ENCODE data around the gene RPL13.
"Not testable (repeated sequence)": the region's sequence is repeated elsewhere in the genome, so short reads cannot be mapped to it uniquely, and the experiment has no call there.

RPL13 gene

DNA sequence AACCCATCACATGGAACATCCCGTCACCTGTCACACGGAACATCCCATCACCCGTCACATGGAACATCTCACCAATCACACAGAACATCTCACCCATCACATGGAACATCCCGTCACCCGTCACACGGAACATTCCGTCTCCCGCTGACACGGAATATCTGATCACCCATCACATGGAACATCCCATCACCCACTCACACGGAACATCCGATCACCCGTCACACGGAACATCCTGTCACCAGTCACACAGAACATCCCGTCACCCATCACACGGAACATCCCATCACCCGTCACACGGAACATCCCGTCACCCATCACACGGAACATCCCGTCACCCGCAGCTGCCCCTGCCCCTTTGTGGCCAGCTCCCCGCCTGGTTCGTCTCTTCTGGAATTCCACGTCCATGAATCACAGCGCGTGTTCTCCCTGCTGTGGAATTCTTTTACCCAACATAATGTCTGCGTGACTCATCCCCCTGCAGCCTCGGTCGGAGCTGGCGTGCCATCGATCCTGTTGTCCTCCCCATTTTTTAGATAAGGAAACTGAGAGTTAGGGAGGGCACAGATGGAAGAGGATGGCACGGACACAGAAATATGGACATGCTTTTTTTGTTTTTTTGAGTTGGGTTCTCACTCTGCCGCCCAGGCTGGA lies 20.7 kb downstream of the RPL13 start:
- DNase-seq: no peak

- DNase-seq: peak; percentile 26
Measured at GRCh38 chr16:89581861-89582563, 21.5 kb downstream of the RPL13 start.

- no peak for DNase-seq
Measured at GRCh38 chr16:89582614-89583196, 22.2 kb downstream of the RPL13 start.

GRCh38 chr16:89583197-89583894 lies 22.9 kb downstream of the RPL13 start:
- no peak for DNase-seq

DNA sequence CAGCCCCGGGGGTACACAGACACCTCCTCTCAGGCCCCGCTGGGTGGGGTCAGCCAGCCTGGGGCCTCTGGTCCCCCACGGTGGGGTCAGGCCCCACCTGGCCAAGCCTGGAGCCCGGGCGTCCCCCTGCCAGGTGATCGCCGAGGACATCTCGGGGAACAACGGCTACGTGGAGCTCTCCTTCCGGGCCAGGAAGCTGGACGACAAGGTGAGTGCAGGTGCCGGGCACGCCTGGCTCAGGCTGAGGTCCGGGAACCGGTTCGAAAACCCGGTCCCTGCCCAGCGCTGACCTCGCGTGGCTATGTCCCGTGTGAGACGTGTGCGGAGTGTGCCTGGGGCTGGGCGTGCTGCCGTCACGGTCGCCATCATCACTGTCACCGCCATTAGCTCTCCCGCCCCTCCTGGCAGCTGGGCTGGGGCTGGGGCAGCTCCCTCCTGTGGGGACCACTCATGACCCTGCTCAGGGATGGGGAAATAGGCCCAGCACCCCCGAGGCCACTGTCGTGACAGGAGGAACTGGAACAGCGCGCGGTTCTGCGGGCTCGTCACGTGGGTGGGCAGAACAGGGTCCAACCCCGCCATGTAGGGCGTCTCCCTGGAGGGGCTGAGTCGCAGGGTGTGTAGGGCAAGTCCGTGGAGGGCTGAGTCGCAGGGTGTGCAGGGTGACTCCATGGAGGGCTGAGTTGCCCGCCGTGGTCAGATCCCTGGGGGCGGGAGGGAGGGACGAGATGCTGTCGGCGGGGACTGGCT lies 23.6 kb downstream of the RPL13 start:
- DNase-seq: no peak

GRCh38 chr16:89584768-89585549 lies 24.5 kb downstream of the RPL13 start:
- DNase-seq: no peak

DNA sequence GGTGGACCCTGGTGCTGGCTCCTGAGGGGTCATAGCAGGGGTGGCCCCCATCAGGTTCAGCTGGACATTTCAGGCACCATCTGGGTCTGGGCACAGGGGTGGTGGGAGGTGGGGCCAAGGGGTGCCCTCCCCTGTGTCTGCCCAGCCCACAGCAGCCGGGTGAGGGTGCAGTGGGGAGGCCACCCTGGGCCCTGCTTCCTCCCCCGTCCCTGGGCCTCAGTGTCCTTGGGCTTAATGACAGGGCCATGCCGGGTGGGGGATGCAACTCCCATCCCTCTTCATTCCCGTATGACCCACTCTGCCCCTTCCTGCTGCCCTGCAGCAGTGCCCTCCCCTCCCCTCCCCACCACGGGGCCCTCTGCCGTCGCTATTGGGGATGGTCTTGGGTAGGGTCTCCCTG lies 25.7 kb downstream of the RPL13 start:
- DNase-seq: no peak

DNA sequence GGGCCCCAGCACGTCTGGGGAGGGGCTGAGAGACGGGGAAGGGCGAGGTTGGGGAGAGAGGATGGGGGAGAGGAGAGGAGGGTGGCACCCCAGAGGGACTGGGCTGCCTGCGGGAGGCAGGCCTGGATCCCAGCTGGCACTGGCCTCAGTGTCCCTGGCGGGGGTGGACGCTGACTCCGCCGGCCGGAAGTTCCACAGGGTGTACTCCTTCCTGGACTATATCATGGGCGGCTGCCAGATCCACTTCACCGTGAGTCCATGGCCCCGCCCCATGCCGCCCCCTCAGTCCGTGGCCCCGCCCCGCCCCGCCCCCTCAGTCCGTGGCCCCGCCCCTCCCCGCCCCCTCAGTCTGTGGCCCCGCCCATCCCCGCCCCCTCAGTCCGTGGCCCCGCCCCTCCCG lies 26.4 kb downstream of the RPL13 start:
- DNase-seq: no peak

- DNase-seq: not testable (repeated sequence)
Measured at GRCh38 chr16:89587676-89588075, 27.2 kb downstream of the RPL13 start.

GRCh38 chr16:89588413-89589109 lies 28.1 kb downstream of the RPL13 start:
- DNase-seq: no peak

DNA sequence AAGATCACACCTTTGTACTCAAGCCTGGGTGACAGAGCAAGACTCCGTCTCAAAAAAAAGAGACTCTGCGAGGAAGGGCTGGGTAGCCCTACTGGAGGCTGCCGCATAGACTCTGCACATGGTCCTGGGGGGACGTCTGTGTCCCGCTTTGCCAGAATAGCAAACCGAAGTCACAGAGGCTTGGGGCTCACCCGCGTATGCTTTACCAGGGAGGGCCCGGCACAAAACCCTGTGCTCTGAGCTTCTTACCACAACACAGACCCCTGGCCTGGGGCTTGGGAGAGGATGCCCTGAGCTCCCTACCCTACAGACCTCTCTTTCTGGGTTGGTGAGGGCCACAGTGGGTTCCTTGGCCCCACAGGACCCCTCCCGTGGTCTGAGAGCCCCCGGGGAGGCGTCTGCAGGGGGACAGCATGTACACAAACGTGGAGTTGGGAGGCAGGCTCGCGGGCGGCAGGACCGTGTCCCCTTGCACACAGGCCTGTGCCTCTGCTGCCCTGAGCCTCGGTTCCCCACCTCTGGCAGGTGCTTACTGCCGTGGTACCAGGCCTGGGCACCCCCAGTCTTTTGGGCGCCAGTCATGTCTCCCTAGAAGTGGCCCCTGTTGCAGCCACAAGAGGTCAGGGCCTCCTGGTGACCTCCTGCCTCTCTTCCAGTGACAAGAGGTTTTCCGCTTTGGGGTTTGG lies 28.9 kb downstream of the RPL13 start:
- DNase-seq: no peak

GRCh38 chr16:89593841-89594240 lies 33.4 kb downstream of the RPL13 start:
- no peak for DNase-seq

DNA sequence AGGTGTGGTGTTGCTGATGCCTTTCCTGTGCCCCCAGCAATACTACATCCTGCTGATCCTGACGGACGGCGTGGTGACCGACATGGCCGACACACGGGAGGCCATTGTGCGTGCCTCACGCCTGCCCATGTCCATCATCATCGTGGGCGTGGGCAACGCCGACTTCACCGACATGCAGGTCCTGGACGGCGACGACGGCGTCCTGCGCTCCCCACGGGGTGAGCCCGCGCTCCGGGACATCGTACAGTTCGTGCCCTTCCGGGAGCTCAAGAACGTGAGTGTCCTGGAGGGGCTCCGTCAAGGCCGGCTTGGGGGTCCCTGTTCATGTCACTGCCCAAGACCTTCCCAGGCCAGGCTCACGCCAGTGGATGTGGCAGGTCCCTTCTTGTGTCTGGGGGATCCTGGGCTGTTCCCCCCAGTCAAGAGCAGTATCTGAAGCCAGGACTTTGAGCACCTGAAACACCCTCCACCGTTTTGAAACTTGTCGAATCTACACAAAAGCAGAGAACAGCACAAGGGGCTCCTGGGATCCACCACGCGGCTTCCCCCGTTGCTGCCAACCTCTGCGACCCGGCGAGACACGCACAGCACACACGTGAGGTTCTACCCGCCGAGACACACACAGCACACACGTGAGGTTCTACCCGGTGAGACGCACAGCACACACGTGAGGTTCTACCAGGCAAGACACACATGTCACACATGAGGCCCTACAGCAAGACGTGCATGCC lies 35.0 kb downstream of the RPL13 start:
- DNase-seq: no peak

- no peak for DNase-seq
Measured at GRCh38 chr16:89596061-89596689, 35.7 kb downstream of the RPL13 start.

- DNase-seq: no peak
Measured at GRCh38 chr16:89596957-89597649, 36.6 kb downstream of the RPL13 start.

DNA sequence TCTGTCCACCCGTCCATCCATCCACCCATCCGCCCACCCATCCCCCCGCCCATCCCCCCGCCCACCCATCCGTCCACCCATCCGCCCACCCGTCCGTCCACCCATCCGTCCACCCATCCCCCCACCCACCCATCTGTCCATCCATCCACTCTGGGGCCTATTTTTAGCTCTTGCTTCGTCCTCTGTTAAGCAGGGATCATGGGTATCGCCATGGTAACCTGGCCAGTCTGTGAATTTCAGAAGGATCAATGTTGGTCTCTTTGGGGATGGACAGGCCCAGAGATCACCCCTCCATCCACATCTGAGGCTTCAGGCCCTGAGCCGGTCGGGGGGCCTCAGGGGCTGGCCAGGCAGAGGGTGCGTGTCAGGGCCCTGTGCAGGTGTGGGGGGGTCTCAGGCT lies 37.7 kb downstream of the RPL13 start:
- no peak for DNase-seq

DNA sequence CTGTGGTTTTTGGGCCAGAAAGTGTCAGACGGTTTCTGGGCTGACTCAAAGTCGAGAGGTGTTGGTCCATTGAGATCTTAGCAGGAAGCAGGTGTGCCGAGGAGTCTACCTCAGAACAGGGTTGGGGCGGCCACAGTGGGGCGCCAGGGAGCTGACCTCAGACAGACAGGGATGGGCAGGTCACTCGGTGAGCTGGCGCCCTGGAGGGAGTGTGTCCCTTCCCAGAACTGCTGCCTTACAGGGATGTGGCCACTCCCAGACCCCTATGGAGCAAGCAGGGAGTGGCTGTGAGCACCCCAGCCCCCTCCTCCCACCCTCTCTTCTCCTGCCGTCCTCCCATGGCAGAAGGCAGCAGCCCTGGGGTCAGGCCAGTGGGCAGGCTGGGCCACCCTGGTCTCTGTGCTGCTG lies 39.0 kb downstream of the RPL13 start:
- no peak for DNase-seq

- DNase-seq: no peak
Measured at GRCh38 chr16:89599902-89600301, 39.4 kb downstream of the RPL13 start.

DNA sequence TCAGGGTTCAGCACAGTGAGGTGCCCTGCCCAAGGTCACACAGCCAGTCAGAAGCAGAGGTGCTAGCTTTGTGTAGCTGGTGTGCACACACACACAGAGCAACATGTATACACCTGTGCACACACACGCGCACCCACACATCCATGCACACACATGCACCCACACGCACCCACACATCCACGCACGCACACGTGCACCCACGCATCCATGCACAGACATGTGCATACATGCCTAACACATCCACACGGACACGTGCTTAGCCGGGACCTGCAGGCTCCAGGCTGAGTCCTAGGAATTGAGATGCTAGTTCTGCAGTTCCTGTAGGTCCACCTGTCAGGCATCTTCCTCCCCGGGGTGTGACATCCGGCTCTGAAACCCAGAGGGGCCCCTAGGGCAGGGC lies 39.9 kb downstream of the RPL13 start:
- no peak for DNase-seq
